NT2/D1 (cell line): ENCODE data around the gene LCA5L.

Experiments
- DNase-seq: peaks from one replicate; pipeline ENCODE4 v3.0.0-alpha.2; 2011; ENCODE audit warnings: low read depth, low spot score
- H3K27me3 ChIP-seq: 2 replicates; pipeline ENCODE4 v1.6.0; 2011; ENCODE audit warnings: mild to moderate bottlenecking; ENCODE audit not compliant: insufficient read length, insufficient read depth
- H3K36me3 ChIP-seq: 2 replicates; pipeline ENCODE4 v1.6.1; 2011; ENCODE audit warnings: mild to moderate bottlenecking, low read length, mixed read lengths; ENCODE audit not compliant: insufficient read depth, insufficient read length
- H3K4me1 ChIP-seq: 2 replicates; pipeline ENCODE4 v1.5.1; 2011; ENCODE audit not compliant: insufficient read depth, insufficient read length
- H3K4me3 ChIP-seq: 2 replicates; pipeline ENCODE4 v1.5.1; 2011; ENCODE audit warnings: low read depth; ENCODE audit not compliant: insufficient read length
- H3K9ac ChIP-seq: 2 replicates; pipeline ENCODE4 v1.6.0; 2011; ENCODE audit warnings: low read depth; ENCODE audit not compliant: insufficient read length
- H3K9me3 ChIP-seq: 2 replicates; pipeline ENCODE4 v1.5.1; 2011; ENCODE audit warnings: mild to moderate bottlenecking, low read length; ENCODE audit not compliant: insufficient read depth
- SUZ12 ChIP-seq: IDR thresholded peaks from 2 replicates; pipeline ENCODE4 v1.6.1; 2011; ENCODE audit not compliant: insufficient read length, insufficient read depth; ENCODE audit errors: extremely low read depth
- YY1 ChIP-seq: IDR thresholded peaks from 2 replicates; pipeline ENCODE4 v1.6.1; 2011; ENCODE audit not compliant: insufficient read length, insufficient read depth
- ZNF274 ChIP-seq: IDR thresholded peaks from 2 replicates; pipeline ENCODE4 v1.6.1; 2011; ENCODE audit warnings: mild to moderate bottlenecking, low read depth, low read length

Gene LCA5L

GRCh38 chr21:39451332-39452206 lies 6.0 kb upstream of the LCA5L start, which contains the start of gene SH3BGR:
Gene SH3BGR, plus strand, starts transcription at chr21:39451970. Its CDS starts 127 bp downstream, at chr21:39452097.
- H3K27me3 ChIP-seq: no peaks in the 10 kb centered on the region
- H3K4me1 ChIP-seq: peaks cover 6% of the 10 kb centered on the region
- H3K36me3 ChIP-seq: no peaks in the 10 kb centered on the region
- TF ChIP-seq ZNF274: no peak
- no peak for TF ChIP-seq SUZ12
- TF ChIP-seq YY1: no peak
- no peak for DNase-seq
- H3K9ac ChIP-seq: no peak within 1 kb of the TSS
- H3K9me3 ChIP-seq: no peaks in the 10 kb centered on the region
- H3K4me3 ChIP-seq: no peak within 1 kb of the TSS

DNA sequence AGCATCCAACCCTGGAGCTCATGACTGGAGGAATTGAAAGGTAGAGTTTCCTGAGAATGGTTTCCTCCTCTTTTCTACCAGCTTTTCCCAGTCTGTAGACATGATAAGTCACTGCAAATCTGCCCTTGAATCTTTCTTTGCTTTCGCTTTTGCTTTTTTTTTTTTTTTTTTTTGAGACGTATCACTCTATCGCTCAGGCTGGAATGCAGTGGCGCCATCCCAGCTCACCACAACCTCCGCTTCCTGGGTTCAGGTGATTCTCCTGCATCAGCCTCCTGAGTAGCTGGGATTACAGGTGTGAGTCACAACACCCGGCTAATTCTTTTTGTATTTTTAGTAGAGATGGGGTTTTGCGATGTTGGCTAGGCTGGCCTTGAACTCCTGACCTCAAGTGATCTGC lies 1.7 kb upstream of the LCA5L start:
- H3K9me3 ChIP-seq: no peaks in the 10 kb centered on the region
- no peak overlapping the region for H3K9ac ChIP-seq
- peaks cover 11% of the 10 kb centered on the region for H3K4me1 ChIP-seq
- no peak overlapping the region for H3K4me3 ChIP-seq
- DNase-seq: no peak
- H3K36me3 ChIP-seq: no peaks in the 10 kb centered on the region
- no peak for TF ChIP-seq ZNF274
- no peak for TF ChIP-seq YY1
- no peak for TF ChIP-seq SUZ12
- H3K27me3 ChIP-seq: no peaks in the 10 kb centered on the region

GRCh38 chr21:39444421-39445180 lies 977 bp downstream of the LCA5L start:
- TF ChIP-seq SUZ12 (no peak), YY1 (no peak), ZNF274 (no peak)
- Histone ChIP-seq H3K9ac (peak overlapping the region; percentile 82), H3K27me3 (no peaks in the 10 kb centered on the region), H3K4me3 (peak overlapping the region; percentile 84), H3K4me1 (peaks cover 6% of the 10 kb centered on the region), H3K9me3 (no peaks in the 10 kb centered on the region), H3K36me3 (no peaks in the 10 kb centered on the region)
- DNase-seq: no peak

- H3K4me1 ChIP-seq: peaks cover 6% of the 10 kb centered on the region
- H3K9me3 ChIP-seq: no peaks in the 10 kb centered on the region
- no peak overlapping the region for H3K9ac ChIP-seq
- DNase-seq: peak; percentile 52
- no peak for TF ChIP-seq ZNF274
- TF ChIP-seq SUZ12: no peak
- TF ChIP-seq YY1: no peak
- H3K36me3 ChIP-seq: no peaks in the 10 kb centered on the region
- no peaks in the 10 kb centered on the region for H3K27me3 ChIP-seq
- H3K4me3 ChIP-seq: no peak overlapping the region
These were observed 3.8 kb downstream of the LCA5L start for GRCh38 chr21:39441502-39442475.

DNA sequence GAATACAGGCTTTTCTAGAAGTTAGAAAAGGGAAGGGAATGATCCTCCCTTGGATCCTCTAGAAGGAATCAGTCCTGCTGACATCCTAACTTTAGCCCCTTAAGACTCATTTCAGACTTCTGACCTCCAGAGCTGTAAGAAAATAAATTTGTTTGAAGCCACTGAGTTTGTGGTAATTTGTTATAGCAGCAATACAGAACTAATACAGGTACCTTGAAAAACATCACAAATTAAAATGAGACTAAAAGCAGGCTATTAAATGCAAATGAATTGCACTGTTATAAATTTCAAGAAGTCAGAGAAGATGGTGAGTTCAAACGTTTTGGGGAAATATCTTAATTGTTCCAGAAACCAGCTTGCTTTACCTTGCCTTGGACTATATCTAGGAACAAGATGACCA lies 6.3 kb downstream of the LCA5L start:
- Histone ChIP-seq H3K9me3 (no peaks in the 10 kb centered on the region), H3K27me3 (no peaks in the 10 kb centered on the region), H3K4me3 (no peak overlapping the region), H3K9ac (no peak overlapping the region), H3K36me3 (no peaks in the 10 kb centered on the region), H3K4me1 (peaks cover 3% of the 10 kb centered on the region)
- DNase-seq: no peak
- TF ChIP-seq YY1 (no peak), ZNF274 (no peak), SUZ12 (no peak)

GRCh38 chr21:39434950-39435349 lies 10.6 kb downstream of the LCA5L start:
- no peak overlapping the region for H3K9ac ChIP-seq
- TF ChIP-seq SUZ12 (no peak), YY1 (no peak), ZNF274 (no peak)
- H3K9me3 ChIP-seq: no peaks in the 10 kb centered on the region
- H3K36me3 ChIP-seq: no peaks in the 10 kb centered on the region
- no peak for DNase-seq
- no peak overlapping the region for H3K4me3 ChIP-seq
- H3K27me3 ChIP-seq: no peaks in the 10 kb centered on the region
- no peaks in the 10 kb centered on the region for H3K4me1 ChIP-seq
